ENCODE results near the gene CA11. TPM values are rescaled to one million over a fixed set of nuclear protein-coding genes. Genes with fewer than 3 reads are reported as not detected.

The CA11 gene
- polyA plus RNA-seq, 1 of the 3 experiments (the other 2 are of a cell fraction) = 13.1 TPM

GRCh38 chr19:48615231-48616040 is 30.6 kb downstream of the CA11 start:
- H2AFZ ChIP-seq (ENCODE audit: low read depth) = no peak overlapping the region
- peaks cover 28 to 33% of the 10 kb centered on the region in 2 experiments for H3K36me3 ChIP-seq (replicated peaks in 1 of 2; ENCODE audit: control insufficient read depth in 1 of 2, insufficient read depth in 2 of 2, low read length in 1 of 2)
- CTCF ChIA-PET = interaction anchor here (0.6 to 3.7 kb wide), 4 partner anchors 7 to 918 kb away, joined by 3 to 26 read pairs (median 8); no protein-coding TSS in a partner anchor
- H3K27ac ChIP-seq (ENCODE audit: low read depth in 2 of 2, low read length in 1 of 2) = peak overlapping the region in 1 of 2 experiments; percentile 7; a peak in 1 of 4 replicates
- no peak overlapping the region for H3K4me3 ChIP-seq (ENCODE audit: low read depth in 2 of 2, low read length in 1 of 2)
- POLR2A ChIA-PET = interaction anchor here (1.9 kb wide), 1 partner anchor 17 kb away, joined by 5 read pairs; no protein-coding TSS in a partner anchor
- H3K4me1 ChIP-seq (ENCODE audit: control insufficient read depth in 1 of 2, insufficient read depth in 2 of 2, low read depth in 1 of 2, low read length in 1 of 2) = peaks cover 11 to 38% of the 10 kb centered on the region in 2 experiments; a peak in 3 of 4 replicates
- no peak overlapping the region for H3K9ac ChIP-seq
- no peaks in the 10 kb centered on the region for H3K27me3 ChIP-seq (ENCODE audit: insufficient read depth)
- TF ChIP-seq, protein P1, sequence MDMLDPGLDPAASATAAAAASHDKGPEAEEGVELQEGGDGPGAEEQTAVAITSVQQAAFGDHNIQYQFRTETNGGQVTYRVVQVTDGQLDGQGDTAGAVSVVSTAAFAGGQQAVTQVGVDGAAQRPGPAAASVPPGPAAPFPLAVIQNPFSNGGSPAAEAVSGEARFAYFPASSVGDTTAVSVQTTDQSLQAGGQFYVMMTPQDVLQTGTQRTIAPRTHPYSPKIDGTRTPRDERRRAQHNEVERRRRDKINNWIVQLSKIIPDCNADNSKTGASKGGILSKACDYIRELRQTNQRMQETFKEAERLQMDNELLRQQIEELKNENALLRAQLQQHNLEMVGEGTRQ (IDR thresholded peaks at IDR 0.05; ENCODE audit: borderline replicate concordance, low read depth, low read length) = no peak
- TF ChIP-seq RXRA (IDR thresholded peaks at IDR 0.05; ENCODE audit: borderline replicate concordance, low read depth) = no peak
- TF ChIP-seq SMC3 (IDR thresholded peaks at IDR 0.05; ENCODE audit: low read depth, low read length) = no peak
- TF ChIP-seq EZH2phosphoT487 (IDR thresholded peaks at IDR 0.05; ENCODE audit: borderline replicate concordance, low read depth) = no peak
- TF ChIP-seq MEF2A (IDR thresholded peaks at IDR 0.05; ENCODE audit: borderline replicate concordance, low read depth) = no peak
- H3K9me2 ChIP-seq = no peaks in the 10 kb centered on the region
- H3K9me3 ChIP-seq = no peaks in the 10 kb centered on the region
- H4K20me1 ChIP-seq (ENCODE audit: insufficient read depth) = peaks cover 39% of the 10 kb centered on the region
- peaks cover 34% of the 10 kb centered on the region for H3K79me2 ChIP-seq (ENCODE audit: insufficient read depth)
- 89% methylated on average over 17 of the region's 19 CpGs for WGBS (ENCODE audit: low lambda C conversion rate)
- H3K4me2 ChIP-seq = no peak overlapping the region
- H3F3A ChIP-seq (replicated peaks; ENCODE audit: insufficient read depth) = peaks cover 49% of the 10 kb centered on the region
- no peak for DNase-seq

- H4K20me1 ChIP-seq (ENCODE audit: insufficient read depth) = peaks cover 39% of the 10 kb centered on the region
- POLR2A ChIA-PET = interaction anchor here (0.6 to 1.9 kb wide), 6 partner anchors 9 to 110 kb away, joined by 3 to 5 read pairs (median 4); no protein-coding TSS in a partner anchor
- peaks cover 30% of the 10 kb centered on the region for H3K79me2 ChIP-seq (ENCODE audit: insufficient read depth)
- H3F3A ChIP-seq (replicated peaks; ENCODE audit: insufficient read depth) = peaks cover 41% of the 10 kb centered on the region
- CTCF ChIA-PET = interaction anchor here (8.0 kb wide), 1 partner anchor 25 kb away, joined by 72 read pairs; no protein-coding TSS in a partner anchor
- H3K4me2 ChIP-seq = no peak within 1 kb of the TSS
- H3K9me3 ChIP-seq = no peaks in the 10 kb centered on the region
- peaks cover 28 to 33% of the 10 kb centered on the region in 2 experiments for H3K36me3 ChIP-seq (replicated peaks in 1 of 2; ENCODE audit: control insufficient read depth in 1 of 2, insufficient read depth in 2 of 2, low read length in 1 of 2)
- no peak within 1 kb of the TSS for H3K4me3 ChIP-seq (ENCODE audit: low read depth in 2 of 2, low read length in 1 of 2)
- H3K9me2 ChIP-seq = no peaks in the 10 kb centered on the region
- H3K4me1 ChIP-seq (ENCODE audit: control insufficient read depth in 1 of 2, insufficient read depth in 2 of 2, low read depth in 1 of 2, low read length in 1 of 2) = peaks cover 11 to 35% of the 10 kb centered on the region in 2 experiments; a peak in 3 of 4 replicates
- no peak within 1 kb of the TSS for H3K9ac ChIP-seq
- DNase-seq = no peak
- H2AFZ ChIP-seq (ENCODE audit: low read depth) = no peak within 1 kb of the TSS
- 75% methylated on average over 25 of the region's 31 CpGs for WGBS (ENCODE audit: low lambda C conversion rate)
- no peaks in the 10 kb centered on the region for H3K27me3 ChIP-seq (ENCODE audit: insufficient read depth)
- peak within 1 kb of the TSS in 1 of 2 experiments; percentile 40; a peak in 2 of 4 replicates for H3K27ac ChIP-seq (ENCODE audit: low read depth in 2 of 2, low read length in 1 of 2)
- 0 out of 2 replicates have a peak, but pooled peaks have one; percentile 3 for TF ChIP-seq ZBTB33 (IDR thresholded peaks at IDR 0.05; ENCODE audit: borderline replicate concordance, low read depth)
- TF ChIP-seq EP300 (IDR thresholded peaks at IDR 0.05; ENCODE audit: borderline replicate concordance in 1 of 2, low read depth in 1 of 2, low read length in 1 of 2) = no peak
- no peak; the same call in 1 of the 2 replicates for TF ChIP-seq FOSL2 (IDR thresholded peaks at IDR 0.05; ENCODE audit: borderline replicate concordance, low read depth)
- TF ChIP-seq SIN3A (IDR thresholded peaks at IDR 0.05; ENCODE audit: borderline replicate concordance, low read depth, low read length) = peak; percentile 88
- no peak for TF ChIP-seq IRF3 (IDR thresholded peaks at IDR 0.05; ENCODE audit: low read depth, low read length)
Measured at GRCh38 chr19:48614436-48615230, 31.4 kb downstream of the CA11 start, which contains the start of gene FAM83E. FAM83E (minus strand) TSS chr19:48615076; CDS start chr19:48613372, 1,704 bp downstream.

All from SK-N-SH (cell line).